Smooth muscle cell (in vitro differentiated cells): ENCODE data around the gene FBRS. TPM values are rescaled to one million over a fixed set of nuclear protein-coding genes. Genes with fewer than 3 reads are reported as not detected.

ENCODE experiments used
- DNase-seq: peaks from one replicate; lab custom pipeline; 2025; ENCODE audit not compliant: unreplicated experiment; lab: John Stamatoyannopoulos, UW
- H2AFZ ChIP-seq: fragments of 200-600 bp; sonication (generic); 2 replicates; pipeline ENCODE4 v1.6.0; 2016; ENCODE audit warnings: antibody characterized with exemption, low read depth, mild to moderate bottlenecking
- H3F3A ChIP-seq: fragments of 200-600 bp; sonication (generic); 2 replicates; pipeline ENCODE4 v1.6.0; 2017; ENCODE audit warnings: antibody characterized with exemption, low read depth
- H3K27ac ChIP-seq: fragments of 200-600 bp; sonication (generic); 2 replicates; pipeline ENCODE4 v1.5.1; 2016; ENCODE audit warnings: low read depth, mild to moderate bottlenecking
- H3K27me3 ChIP-seq: fragments of 200-600 bp; sonication (generic); 2 replicates; pipeline ENCODE4 v1.6.1; 2016; ENCODE audit warnings: low read depth, mild to moderate bottlenecking
- H3K36me3 ChIP-seq: fragments of 200-600 bp; sonication (generic); 2 replicates; pipeline ENCODE4 v1.5.1; 2016; ENCODE audit warnings: low read depth
- H3K4me1 ChIP-seq: fragments of 200-600 bp; sonication (generic); 2 replicates; pipeline ENCODE4 v1.5.1; 2016; ENCODE audit warnings: low read depth
- H3K4me2 ChIP-seq: fragments of 200-600 bp; sonication (generic); 2 replicates; pipeline ENCODE4 v1.6.0; 2016; ENCODE audit warnings: mild to moderate bottlenecking
- H3K4me3 ChIP-seq: fragments of 200-600 bp; sonication (generic); 2 replicates; pipeline ENCODE4 v1.5.1; 2016; ENCODE audit warnings: mild to moderate bottlenecking
- H3K79me2 ChIP-seq: fragments of 200-600 bp; sonication (generic); 2 replicates; pipeline ENCODE4 v1.6.0; 2016; ENCODE audit warnings: low read depth, mild to moderate bottlenecking
- H3K9ac ChIP-seq: fragments of 200-600 bp; sonication (generic); 2 replicates; pipeline ENCODE4 v1.6.0; 2016; ENCODE audit warnings: low read depth
- H3K9me3 ChIP-seq: fragments of 200-600 bp; sonication (generic); replicated peaks from 2 replicates; pipeline ENCODE4 v1.5.1; 2016; ENCODE audit warnings: low read depth
- H4K20me1 ChIP-seq: fragments of 200-600 bp; sonication (generic); 2 replicates; pipeline ENCODE4 v1.6.0; 2016; ENCODE audit warnings: low read depth
- CTCF ChIP-seq: fragments of 200-600 bp; sonication (generic); IDR thresholded peaks from 2 replicates; pipeline ENCODE4 v1.5.1; 2017; ENCODE audit warnings: borderline replicate concordance, mild to moderate bottlenecking, antibody characterized with exemption; ENCODE audit not compliant: insufficient read depth, poor library complexity, severe bottlenecking
- WGBS: methylation state at CpG from one replicate; pipeline ENCODE4 v1.1.7; 2016; ENCODE audit warnings: low lambda C conversion rate; 5-methylcytosine and 5-hydroxymethylcytosine counted together
- polyA plus RNA-seq: library from polyadenylated mRNA; unstranded; fragments of >200 nt; fragmentation: Nextera tagmentation; extraction: Ambion mirVana; gene quantifications from 2 replicates; pipeline ENCODE4 v1.2.1, GENCODE V29; 2016
- total RNA-seq: library from RNA; depleted of rRNA; stranded (reverse); fragments of >200 nt; gene quantifications from 2 replicates; pipeline ENCODE4 v1.2.3, GENCODE V29; 2014

The FBRS gene
- total and polyA plus RNA-seq, 2 experiments from 2014 or later = 18.3 to 21.9 TPM

GRCh38 chr16:30621765-30622164 is 36.5 kb upstream of the FBRS start:
- TF ChIP-seq CTCF = no peak
- Histone ChIP-seq H4K20me1 (no peaks in the 10 kb centered on the region), H3K9ac (no peak overlapping the region), H3K27ac (no peak overlapping the region), H3K9me3 (no peaks in the 10 kb centered on the region), H3K36me3 (no peaks in the 10 kb centered on the region), H3K79me2 (no peaks in the 10 kb centered on the region), H3K4me1 (no peaks in the 10 kb centered on the region), H3K27me3 (no peaks in the 10 kb centered on the region), H3K4me2 (no peak overlapping the region), H3F3A (no peaks in the 10 kb centered on the region), H3K4me3 (no peak overlapping the region), H2AFZ (no peak overlapping the region)
- DNase-seq = no peak
- 67% methylated on average over 5 of the region's 5 CpGs for WGBS

- H3K79me2 ChIP-seq = no peaks in the 10 kb centered on the region
- DNase-seq = no peak
- H3K4me2 ChIP-seq = no peak overlapping the region
- H3K9ac ChIP-seq = no peak overlapping the region
- H3F3A ChIP-seq = no peaks in the 10 kb centered on the region
- no peak for TF ChIP-seq CTCF
- no peaks in the 10 kb centered on the region for H3K27me3 ChIP-seq
- no peaks in the 10 kb centered on the region for H3K36me3 ChIP-seq
- WGBS = 75% methylated on average over 10 of the region's 10 CpGs
- H3K9me3 ChIP-seq = no peaks in the 10 kb centered on the region
- H3K4me1 ChIP-seq = no peaks in the 10 kb centered on the region
- no peak overlapping the region for H2AFZ ChIP-seq
- no peak overlapping the region for H3K27ac ChIP-seq
- no peak overlapping the region for H3K4me3 ChIP-seq
- H4K20me1 ChIP-seq = no peaks in the 10 kb centered on the region
These were observed 35.7 kb upstream of the FBRS start for GRCh38 chr16:30622455-30623032.

- H3K36me3 ChIP-seq = no peaks in the 10 kb centered on the region
- H3K4me2 ChIP-seq = no peak overlapping the region
- H3F3A ChIP-seq = no peaks in the 10 kb centered on the region
- no peak overlapping the region for H3K4me3 ChIP-seq
- no peaks in the 10 kb centered on the region for H3K9me3 ChIP-seq
- H3K27me3 ChIP-seq = no peaks in the 10 kb centered on the region
- DNase-seq = no peak
- no peak for TF ChIP-seq CTCF
- H3K4me1 ChIP-seq = no peaks in the 10 kb centered on the region
- H4K20me1 ChIP-seq = no peaks in the 10 kb centered on the region
- no peak overlapping the region for H3K27ac ChIP-seq
- no peaks in the 10 kb centered on the region for H3K79me2 ChIP-seq
- H3K9ac ChIP-seq = no peak overlapping the region
- H2AFZ ChIP-seq = no peak overlapping the region
- 87% methylated on average over 11 of the region's 11 CpGs for WGBS
These were observed 34.5 kb upstream of the FBRS start for GRCh38 chr16:30623536-30624283.
